H1 (cell line): Measurements from ENCODE around the gene LMTK3. TPM values are rescaled to one million over a fixed set of nuclear protein-coding genes. Genes with fewer than 3 reads are reported as not detected.

Experiments used
- CTCF ChIA-PET: fragments of 300-600 bp; sonication (Branson Sonifier 250); formaldehyde crosslinking; loops from one replicate; lab custom pipeline; 2021; ENCODE audit not compliant: partially characterized antibody; lab: Charles Lee
- POLR2A ChIA-PET: fragments of 300-600 bp; sonication (Branson Sonifier 250); formaldehyde crosslinking; loops from one replicate; lab custom pipeline; 2021; ENCODE audit warnings: inconsistent platforms; ENCODE audit not compliant: partially characterized antibody; lab: Charles Lee
- DNase-seq, 2 experiments: peaks; one replicate each; pipeline versions ENCODE4 v3.0.0 to v3.0.0-alpha.2; 2010 to 2022; ENCODE audit warnings: low spot score in 2 of 2, low read depth in 1 of 2, mixed read lengths in 1 of 2
- FAIRE-seq: peaks from 2 replicates; lab custom pipeline; 2011; peaks lifted over from hg19 to GRCh38; lab: Jason Lieb, UNC
- H2AFZ ChIP-seq: 2 replicates; pipeline ENCODE4 v1.8.1; 2012; ENCODE audit warnings: low read length, inconsistent platforms
- H2AK5ac ChIP-seq: 2 replicates; pipeline ENCODE4 v1.6.1; 2013; ENCODE audit warnings: low read depth, low read length
- H2BK120ac ChIP-seq: replicated peaks from 2 replicates; pipeline ENCODE3; 2013; ENCODE audit warnings: low read depth, low read length, inconsistent platforms
- H2BK12ac ChIP-seq: 2 replicates; pipeline ENCODE4 v1.6.1; 2013; ENCODE audit warnings: low read depth, low read length
- H2BK15ac ChIP-seq: 2 replicates; pipeline ENCODE4 v1.6.1; 2013; ENCODE audit warnings: low read length
- H2BK20ac ChIP-seq: 2 replicates; pipeline ENCODE4 v1.6.1; 2013; ENCODE audit warnings: low read length
- H2BK5ac ChIP-seq: 2 replicates; pipeline ENCODE4 v1.6.1; 2013; ENCODE audit warnings: low read depth, low read length
- H3K14ac ChIP-seq: 2 replicates; pipeline ENCODE4 v1.6.1; 2013; ENCODE audit warnings: inconsistent platforms; ENCODE audit not compliant: insufficient read length
- H3K18ac ChIP-seq: 2 replicates; pipeline ENCODE4 v1.6.1; 2013; ENCODE audit warnings: low read length; ENCODE audit errors: extremely low read depth
- H3K23ac ChIP-seq: 2 replicates; pipeline ENCODE4 v1.6.1; 2013; ENCODE audit warnings: inconsistent platforms; ENCODE audit not compliant: insufficient read length
- H3K23me2 ChIP-seq: 2 replicates; pipeline ENCODE4 v1.6.1; 2013; ENCODE audit warnings: low read depth, low read length
- H3K27ac ChIP-seq: 2 replicates; pipeline ENCODE4 v1.6.1; 2011; ENCODE audit warnings: low read depth, low read length, inconsistent platforms
- H3K27me3 ChIP-seq, 4 experiments: replicated peaks in 1 of 4; 1 replicate in 1 of 4; 2 replicates in 3 of 4; pipeline versions ENCODE4 v1.6.1 to v1.8.1; 2011 to 2013; ENCODE audit warnings: low read length in 3 of 4, mild to moderate bottlenecking in 3 of 4, inconsistent platforms in 2 of 4, mixed read lengths in 2 of 4, moderate library complexity in 1 of 4; ENCODE audit not compliant: control insufficient read depth in 3 of 4, insufficient read depth in 3 of 4; ENCODE audit errors: extremely low read depth in 1 of 4
- H3K36me3 ChIP-seq, 4 experiments: 2 replicates each; pipeline versions ENCODE4 v1.6.1 to v1.8.1; 2011 to 2013; ENCODE audit warnings: mild to moderate bottlenecking in 4 of 4, low read length in 3 of 4, moderate library complexity in 2 of 4, control low read depth in 1 of 4, inconsistent platforms in 1 of 4; ENCODE audit not compliant: insufficient read depth in 4 of 4, control insufficient read depth in 2 of 4
- H3K4ac ChIP-seq: replicated peaks from 2 replicates; pipeline ENCODE3; 2013; ENCODE audit warnings: low read length, low read depth, mixed read lengths, inconsistent platforms; ENCODE audit not compliant: insufficient read length
- H3K4me1 ChIP-seq, 4 experiments: replicated peaks in 1 of 4; 1 replicate in 1 of 4; 2 replicates in 3 of 4; pipeline versions ENCODE4 v1.6.1 to v1.8.1; 2011 to 2013; ENCODE audit warnings: low read length in 3 of 4, inconsistent platforms in 2 of 4, mixed read lengths in 1 of 4; ENCODE audit not compliant: insufficient read depth in 4 of 4, control insufficient read depth in 3 of 4
- H3K4me2 ChIP-seq, 2 experiments: 2 replicates each; pipeline versions ENCODE4 v1.6.1 to v1.8.1; 2011 to 2013; ENCODE audit warnings: low read depth in 2 of 2, low read length in 2 of 2, control low read depth in 1 of 2, inconsistent platforms in 1 of 2, mild to moderate bottlenecking in 1 of 2; ENCODE audit not compliant: insufficient read depth in 1 of 2
- H3K4me3 ChIP-seq, 4 experiments: fragments of 200-600, 300-600 bp in 1 of 4; sonication (generic), shearing (Covaris generic), sonication (Bioruptor Twin) in 1 of 4; 2 replicates each; pipeline versions ENCODE4 v1.5.1 to v1.8.1; 2011 to 2016; ENCODE audit warnings: low read length in 4 of 4, low read depth in 3 of 4, control low read depth in 2 of 4, inconsistent platforms in 2 of 4, mild to moderate bottlenecking in 2 of 4, mixed read lengths in 1 of 4, moderate library complexity in 1 of 4; ENCODE audit not compliant: insufficient read depth in 2 of 4; ENCODE audit errors: extremely low read depth in 1 of 4
- H3K56ac ChIP-seq: replicated peaks from 2 replicates; pipeline ENCODE3; 2013; ENCODE audit warnings: low read depth, mild to moderate bottlenecking, mixed read lengths, low read length, inconsistent platforms; ENCODE audit not compliant: insufficient read length
- H3K79me1 ChIP-seq: 2 replicates; pipeline ENCODE4 v1.6.1; 2013; ENCODE audit warnings: low read depth, low read length, control low read depth
- H3K79me2 ChIP-seq, 2 experiments: 2 replicates each; pipeline versions ENCODE4 v1.6.1 to v1.8.1; 2012 to 2013; ENCODE audit warnings: low read length in 2 of 2, mild to moderate bottlenecking in 2 of 2, inconsistent platforms in 1 of 2; ENCODE audit not compliant: insufficient read depth in 2 of 2, control insufficient read depth in 1 of 2
- H3K9ac ChIP-seq, 4 experiments: replicated peaks in 1 of 4; 1 replicate in 1 of 4; 2 replicates in 3 of 4; pipeline versions ENCODE4 v1.6.1 to v1.8.1; 2011 to 2013; ENCODE audit warnings: low read depth in 3 of 4, low read length in 3 of 4, control low read depth in 2 of 4, mild to moderate bottlenecking in 2 of 4, moderate library complexity in 2 of 4, inconsistent platforms in 1 of 4; ENCODE audit errors: extremely low read depth in 1 of 4
- H3K9me3 ChIP-seq, 2 experiments: 2 replicates each; pipeline versions ENCODE4 v1.6.1 to v1.8.1; 2012 to 2013; ENCODE audit warnings: mild to moderate bottlenecking in 2 of 2, moderate library complexity in 2 of 2, control low read depth in 1 of 2, inconsistent platforms in 1 of 2, low read depth in 1 of 2, low read length in 1 of 2, mixed read lengths in 1 of 2; ENCODE audit not compliant: insufficient read depth in 2 of 2
- H4K20me1 ChIP-seq, 2 experiments: replicated peaks in 1 of 2; 2 replicates each; pipeline versions ENCODE3 to v1.8.1; 2011 to 2013; ENCODE audit warnings: inconsistent platforms in 2 of 2, low read length in 2 of 2, mild to moderate bottlenecking in 1 of 2; ENCODE audit not compliant: insufficient read depth in 2 of 2, control insufficient read depth in 1 of 2
- H4K5ac ChIP-seq: 2 replicates; pipeline ENCODE4 v1.6.1; 2013; ENCODE audit warnings: low read length, low read depth, mixed read lengths, inconsistent platforms; ENCODE audit not compliant: insufficient read length
- H4K8ac ChIP-seq: 2 replicates; pipeline ENCODE4 v1.8.0; 2013; ENCODE audit warnings: mild to moderate bottlenecking, moderate library complexity, low read length, inconsistent platforms; ENCODE audit not compliant: insufficient read depth; ENCODE audit errors: extremely low read depth
- H4K91ac ChIP-seq: replicated peaks from 2 replicates; pipeline ENCODE3; 2013; ENCODE audit warnings: low read length, mixed read lengths, inconsistent platforms; ENCODE audit not compliant: insufficient read length
- EP300 ChIP-seq, 2 experiments: IDR thresholded peaks; 1 replicate in 1 of 2; 2 replicates in 1 of 2; pipeline ENCODE4 v1.6.1; 2011 to 2012; ENCODE audit warnings: low read depth in 2 of 2, low read length in 2 of 2, mild to moderate bottlenecking in 2 of 2, borderline replicate concordance in 1 of 2, inconsistent platforms in 1 of 2, moderate library complexity in 1 of 2
- EZH2 ChIP-seq: fragments of 200-600 bp; sonication (generic); IDR thresholded peaks from 2 replicates; pipeline ENCODE4 v1.7.1; 2012; ENCODE audit warnings: low read depth, mild to moderate bottlenecking, moderate library complexity, low read length, inconsistent platforms; ENCODE audit not compliant: severe bottlenecking
- POLR2AphosphoS5 ChIP-seq: IDR thresholded peaks from 2 replicates; pipeline ENCODE4 v1.6.1; 2011; ENCODE audit warnings: low read depth, low read length
- TBP ChIP-seq: IDR thresholded peaks from 2 replicates; pipeline ENCODE4 v1.6.1; 2011; ENCODE audit warnings: low read depth, low read length, improper control_type of control experiment
- WGBS, 2 experiments: shearing (Covaris generic) in 1 of 2; methylation state at CpG; one replicate each; pipeline versions ENCODE4 v1.1.6 to v1.1.7; 2013 to 2015; ENCODE audit warnings: low lambda C conversion rate in 2 of 2, mixed read lengths in 2 of 2, inconsistent platforms in 1 of 2, low coverage in 1 of 2, missing lambda C conversion rate in 1 of 2; ENCODE audit not compliant: insufficient replicate concordance in 2 of 2, insufficient coverage in 1 of 2, insufficient read length in 1 of 2; ENCODE audit errors: extremely low coverage in 1 of 2, missing lambda C conversion rate in 1 of 2; 5-methylcytosine and 5-hydroxymethylcytosine counted together
- polyA plus RNA-seq, 7 experiments: library from polyadenylated mRNA; depleted of rRNA in 3 of 7; stranded (reverse) in 5 of 7; unstranded in 2 of 7; fragments of >200 nt in 5 of 7; fragments of 200-250 nt in 2 of 7; gene quantifications; 1 replicate in 5 of 7; 2 replicates in 1 of 7; 4 replicates in 1 of 7; pipeline versions ENCODE4 v1.2.1 to v1.2.3, GENCODE V29; 2011 to 2013; ENCODE audit warnings: missing spikeins in 2 of 7, mixed read lengths in 2 of 7
- total RNA-seq: library from RNA; stranded (reverse); fragmentation: NEBNext Ultra II Directional; extraction: Animal tissue kit (Norgen Biotek cat#: 25700); gene quantifications from 2 replicates; pipeline ENCODE4 v1.2.1, GENCODE V29; 2021

Gene LMTK3
- total and polyA plus RNA-seq, 2 of the 8 experiments (the other 6 are each of a cell fraction or from before 2014, with no cell fraction given) = 2.7 to 12.4 TPM

DNA sequence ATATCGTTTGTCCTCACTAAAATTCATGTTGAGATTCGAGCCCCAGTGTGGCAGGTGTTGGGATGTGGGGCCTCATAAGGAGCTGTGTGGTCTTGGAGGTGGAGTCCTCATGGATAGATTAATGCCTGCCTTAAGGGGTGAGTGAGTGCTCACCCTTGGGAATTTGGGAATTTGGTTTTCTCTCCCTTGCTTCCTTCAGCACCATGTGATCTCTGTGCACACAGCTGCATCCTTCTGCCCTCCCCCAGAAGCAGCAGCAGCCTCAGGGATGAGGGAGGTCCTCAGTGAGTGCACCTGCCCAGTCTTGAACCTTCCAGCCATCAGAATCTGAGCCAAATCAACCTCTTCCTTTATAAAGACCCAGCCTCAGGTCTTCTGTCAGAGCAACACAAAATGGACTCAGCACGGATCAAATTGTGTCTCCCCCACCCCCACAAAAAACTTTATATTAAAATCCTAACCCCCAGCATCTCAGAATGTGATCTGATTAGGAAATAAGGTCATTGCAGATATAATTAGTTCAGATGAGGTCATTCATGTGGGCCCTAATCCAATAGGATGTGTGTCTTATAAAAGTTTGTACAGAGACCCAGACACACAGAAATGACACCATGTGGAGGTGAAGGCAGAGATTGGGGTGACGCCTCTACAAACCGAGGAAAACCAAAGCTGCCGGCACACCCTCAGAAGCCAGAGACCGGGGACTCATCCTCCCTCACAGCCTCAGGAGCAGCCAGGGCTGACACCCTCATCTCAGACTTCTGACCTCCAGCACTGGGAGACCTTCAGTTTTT lies 29.6 kb downstream of the LMTK3 start:
- peaks cover 0 to 1% (median 0%) of the 10 kb centered on the region in 4 experiments; a peak in 1 of 7 replicates for H3K4me1 ChIP-seq
- no peak overlapping the region for H3K4ac ChIP-seq
- H3K9me3 ChIP-seq = no peaks in the 10 kb centered on the region
- no peak overlapping the region for H3K23ac ChIP-seq
- no peak overlapping the region for H2BK120ac ChIP-seq
- FAIRE-seq = no peak
- TF ChIP-seq TBP (no peak), EP300 (IDR thresholded peaks at IDR 0.05; ENCODE audit: borderline replicate concordance in 1 of 2, low read depth in 2 of 2, low read length in 2 of 2) (no peak), EZH2 (no peak), POLR2AphosphoS5 (0 out of 2 replicates have a peak, but pooled peaks have one; percentile 38)
- H2BK5ac ChIP-seq = no peak overlapping the region
- H3K14ac ChIP-seq = no peak overlapping the region
- H3K56ac ChIP-seq = no peak overlapping the region
- no peak overlapping the region for H4K91ac ChIP-seq
- ChIA-PET CTCF (interaction anchor here (0.6 to 3.4 kb wide), 7 partner anchors 8 to 175 kb away, joined by 3 to 18 read pairs (median 3); partner anchors contain the start of gene KDELR1), POLR2A (interaction anchor here (0.8 to 4.5 kb wide), 11 partner anchors 8 to 132 kb away, joined by 3 to 51 read pairs (median 6); partner anchors contain the start of gene FAM83E)
- no peaks in the 10 kb centered on the region; the same call in 1 of the 2 replicates for H3K79me1 ChIP-seq
- no peak overlapping the region for H4K5ac ChIP-seq
- peaks cover 0 to 29% (median 11%) of the 10 kb centered on the region in 4 experiments; a peak in 6 of 8 replicates for H3K36me3 ChIP-seq
- no peak overlapping the region for H2BK20ac ChIP-seq
- H3K4me3 ChIP-seq = no peak overlapping the region
- H3K23me2 ChIP-seq = peaks cover 2% of the 10 kb centered on the region; the same call in 1 of the 2 replicates
- H3K4me2 ChIP-seq = no peak overlapping the region; a peak in 1 of 4 replicates
- H2AK5ac ChIP-seq = no peak overlapping the region
- no peak overlapping the region for H2BK12ac ChIP-seq
- no peak overlapping the region for H2AFZ ChIP-seq
- peaks cover 5% of the 10 kb centered on the region in 2 experiments for H4K20me1 ChIP-seq
- WGBS, 2 experiments = 92% methylated on average over 7 of the region's 7 CpGs; no CpG with 5 or more reads in 1 of the 2 experiments
- H2BK15ac ChIP-seq = no peak overlapping the region
- DNase-seq = no peak
- no peak overlapping the region for H3K27ac ChIP-seq
- H3K18ac ChIP-seq = no peak overlapping the region
- no peaks in the 10 kb centered on the region; a peak in 1 of 7 replicates for H3K27me3 ChIP-seq
- H4K8ac ChIP-seq = 0 out of 2 replicates have a peak overlapping the region, but pooled peaks have one; percentile 31
- no peak overlapping the region for H3K9ac ChIP-seq
- no peaks in the 10 kb centered on the region for H3K79me2 ChIP-seq
